HEK293 (cell line): ENCODE results near the gene ZNF599.

Experiments
- CTCF ChIP-seq: fragments of 450-650 bp; formaldehyde crosslinking; IDR thresholded peaks from 2 replicates; pipeline ENCODE4 v1.5.1; 2016; ENCODE audit warnings: missing biosample characterization, missing genetic modification characterization
- GLI2 ChIP-seq: fragments of 450-650 bp; formaldehyde crosslinking; IDR thresholded peaks from 2 replicates; pipeline ENCODE4; 2017; ENCODE audit warnings: missing biosample characterization, missing genetic modification characterization, low read depth, borderline replicate concordance
- KLF16 ChIP-seq: fragments of 450-650 bp; formaldehyde crosslinking; IDR thresholded peaks from 2 replicates; pipeline ENCODE4 v1.5.1; 2017; ENCODE audit warnings: missing biosample characterization, missing genetic modification characterization
- PBX3 ChIP-seq: sonication (generic); formaldehyde crosslinking; IDR thresholded peaks from 2 replicates; pipeline ENCODE4 v1.8.1; 2022; ENCODE audit warnings: mild to moderate bottlenecking, moderate library complexity, missing genetic modification reagents
- SALL2 ChIP-seq: fragments of 450-650 bp; formaldehyde crosslinking; IDR thresholded peaks from 2 replicates; pipeline ENCODE4 v1.5.0; 2017; ENCODE audit warnings: missing biosample characterization, mild to moderate bottlenecking, missing genetic modification characterization, borderline replicate concordance
- SP2 ChIP-seq: fragments of 450-650 bp; formaldehyde crosslinking; IDR thresholded peaks from 2 replicates; pipeline ENCODE4 v1.5.1; 2016; ENCODE audit warnings: missing biosample characterization, missing genetic modification characterization
- ZIC2 ChIP-seq: fragments of 450-650 bp; formaldehyde crosslinking; IDR thresholded peaks from 2 replicates; pipeline ENCODE4 v1.5.1; 2016; ENCODE audit warnings: missing biosample characterization, missing genetic modification characterization
- ZNF148 ChIP-seq: fragments of 450-650 bp; formaldehyde crosslinking; IDR thresholded peaks from 2 replicates; pipeline ENCODE4 v1.5.0; 2017; ENCODE audit warnings: missing biosample characterization, missing genetic modification characterization, borderline replicate concordance
- ZNF175 ChIP-seq: fragments of 450-650 bp; formaldehyde crosslinking; IDR thresholded peaks from 2 replicates; pipeline ENCODE4 v1.5.1; 2016; ENCODE audit warnings: missing biosample characterization, missing genetic modification characterization
- ZNF19 ChIP-seq: fragments of 450-650 bp; formaldehyde crosslinking; IDR thresholded peaks from 2 replicates; pipeline ENCODE4; 2016; ENCODE audit warnings: missing biosample characterization, missing genetic modification characterization, low read depth
- ZNF26 ChIP-seq: fragments of 450-650 bp; formaldehyde crosslinking; IDR thresholded peaks from 2 replicates; pipeline ENCODE4 v1.5.1; 2016; ENCODE audit warnings: missing biosample characterization, missing genetic modification characterization
- ZNF280C ChIP-seq: fragments of 450-650 bp; formaldehyde crosslinking; IDR thresholded peaks from 2 replicates; pipeline ENCODE4 v1.5.1; 2016; ENCODE audit warnings: missing biosample characterization, missing genetic modification characterization
- ZNF292 ChIP-seq: fragments of 450-650 bp; formaldehyde crosslinking; IDR thresholded peaks from 2 replicates; pipeline ENCODE4 v1.5.1; 2016; ENCODE audit warnings: low read depth, missing biosample characterization, missing genetic modification characterization, borderline replicate concordance
- ZNF311 ChIP-seq: fragments of 450-650 bp; formaldehyde crosslinking; IDR thresholded peaks from 2 replicates; pipeline ENCODE4 v1.5.1; 2017; ENCODE audit warnings: missing biosample characterization, missing genetic modification characterization, borderline replicate concordance
- ZNF354C ChIP-seq: fragments of 450-650 bp; formaldehyde crosslinking; IDR thresholded peaks from 2 replicates; pipeline ENCODE4 v1.5.1; 2016; ENCODE audit warnings: missing biosample characterization, missing genetic modification characterization, low read depth, borderline replicate concordance
- ZNF366 ChIP-seq: fragments of 450-650 bp; formaldehyde crosslinking; conservative IDR thresholded peaks from 2 replicates; pipeline ENCODE4 v1.5.1; 2016; ENCODE audit warnings: missing biosample characterization, missing genetic modification characterization
- ZNF433 ChIP-seq: fragments of 450-650 bp; formaldehyde crosslinking; IDR thresholded peaks from 2 replicates; pipeline ENCODE4 v1.5.1; 2016; ENCODE audit warnings: missing biosample characterization, missing genetic modification characterization, low read depth
- ZNF510 ChIP-seq: fragments of 450-650 bp; formaldehyde crosslinking; IDR thresholded peaks from 2 replicates; pipeline ENCODE4 v1.5.1; 2018; ENCODE audit warnings: mild to moderate bottlenecking, missing genetic modification characterization, missing biosample characterization; ENCODE audit not compliant: insufficient replicate concordance
- ZNF514 ChIP-seq: fragments of 450-650 bp; formaldehyde crosslinking; IDR thresholded peaks from 2 replicates; pipeline ENCODE4 v1.5.1; 2016; ENCODE audit warnings: missing biosample characterization, missing genetic modification characterization
- ZNF549 ChIP-seq: fragments of 450-650 bp; IDR thresholded peaks from 2 replicates; pipeline ENCODE4 v1.5.1; 2018; ENCODE audit warnings: missing biosample characterization, missing genetic modification characterization, mild to moderate bottlenecking, inconsistent platforms, moderate library complexity
- ZNF600 ChIP-seq: fragments of 450-650 bp; formaldehyde crosslinking; IDR thresholded peaks from 2 replicates; pipeline ENCODE4 v1.5.1; 2016; ENCODE audit warnings: missing biosample characterization, missing genetic modification characterization
- ZNF624 ChIP-seq: fragments of 450-650 bp; formaldehyde crosslinking; IDR thresholded peaks from 2 replicates; pipeline ENCODE4 v1.5.1; 2017; ENCODE audit warnings: missing biosample characterization, missing genetic modification characterization
- ZNF747 ChIP-seq: fragments of 450-650 bp; formaldehyde crosslinking; IDR thresholded peaks from 2 replicates; pipeline ENCODE4 v1.5.1; 2016; ENCODE audit warnings: missing biosample characterization, missing genetic modification characterization
- ZNF76 ChIP-seq: fragments of 450-650 bp; formaldehyde crosslinking; IDR thresholded peaks from 2 replicates; pipeline ENCODE4; 2016; ENCODE audit warnings: low read depth, missing biosample characterization, missing genetic modification characterization, borderline replicate concordance
- ZSCAN23 ChIP-seq: fragments of 450-650 bp; formaldehyde crosslinking; IDR thresholded peaks from 2 replicates; pipeline ENCODE4 v1.5.1; 2016; ENCODE audit warnings: missing biosample characterization, missing genetic modification characterization
- ZXDB ChIP-seq: fragments of 450-650 bp; formaldehyde crosslinking; IDR thresholded peaks from 2 replicates; pipeline ENCODE4 v1.5.1; 2016; ENCODE audit warnings: missing biosample characterization, missing genetic modification characterization
- TF ChIP-seq, protein P1 (sequence below): fragments of 450-650 bp; formaldehyde crosslinking; IDR thresholded peaks from 2 replicates; pipeline ENCODE4 v1.5.1; 2016; ENCODE audit warnings: missing biosample characterization, missing genetic modification characterization

Gene ZNF599

DNA sequence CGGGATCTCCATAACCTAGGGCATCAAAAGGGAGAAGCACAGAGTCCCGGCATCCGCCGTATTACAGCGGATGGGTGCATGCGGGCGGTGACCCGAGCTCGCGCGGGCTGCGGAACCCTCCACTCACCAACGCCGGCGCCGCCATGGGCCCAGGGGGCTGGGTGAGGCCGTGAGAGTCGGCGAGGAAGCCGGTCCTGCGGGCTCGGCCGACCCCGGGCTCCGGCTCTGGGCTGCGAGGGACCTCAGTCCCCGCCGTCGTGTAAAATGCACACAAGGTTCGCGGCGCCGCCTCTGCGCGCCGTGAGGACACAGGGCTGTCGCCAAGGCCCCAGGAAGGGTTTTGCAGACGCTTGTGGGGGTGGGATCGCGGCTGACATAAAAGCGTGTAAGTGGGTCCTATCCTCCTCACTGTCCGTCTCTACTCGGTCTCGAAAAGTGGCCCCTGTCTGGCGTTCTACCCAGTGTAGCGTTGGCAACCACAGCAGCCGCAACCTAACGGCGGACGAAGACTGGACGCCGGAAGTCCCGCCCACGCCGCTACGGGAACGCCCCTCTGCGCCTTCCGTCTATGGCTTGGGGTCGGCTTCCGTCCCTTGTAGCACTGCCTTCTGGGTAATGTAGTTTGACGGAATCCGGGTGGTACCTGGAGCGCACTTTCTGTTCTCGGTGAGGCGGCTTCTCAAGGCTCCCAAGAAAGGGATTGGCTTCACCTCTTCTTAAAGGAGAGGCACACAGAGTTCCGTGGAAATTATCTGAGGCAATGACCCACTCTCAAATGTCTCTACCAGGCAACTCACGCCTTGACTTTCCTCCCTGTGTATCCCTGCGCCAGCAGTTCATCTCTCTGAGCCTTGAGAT, at the start of gene ZNF599 (continued):
- TF ChIP-seq ZNF26 (tag by site-specific recombination) = no peak
- TF ChIP-seq, protein P1, sequence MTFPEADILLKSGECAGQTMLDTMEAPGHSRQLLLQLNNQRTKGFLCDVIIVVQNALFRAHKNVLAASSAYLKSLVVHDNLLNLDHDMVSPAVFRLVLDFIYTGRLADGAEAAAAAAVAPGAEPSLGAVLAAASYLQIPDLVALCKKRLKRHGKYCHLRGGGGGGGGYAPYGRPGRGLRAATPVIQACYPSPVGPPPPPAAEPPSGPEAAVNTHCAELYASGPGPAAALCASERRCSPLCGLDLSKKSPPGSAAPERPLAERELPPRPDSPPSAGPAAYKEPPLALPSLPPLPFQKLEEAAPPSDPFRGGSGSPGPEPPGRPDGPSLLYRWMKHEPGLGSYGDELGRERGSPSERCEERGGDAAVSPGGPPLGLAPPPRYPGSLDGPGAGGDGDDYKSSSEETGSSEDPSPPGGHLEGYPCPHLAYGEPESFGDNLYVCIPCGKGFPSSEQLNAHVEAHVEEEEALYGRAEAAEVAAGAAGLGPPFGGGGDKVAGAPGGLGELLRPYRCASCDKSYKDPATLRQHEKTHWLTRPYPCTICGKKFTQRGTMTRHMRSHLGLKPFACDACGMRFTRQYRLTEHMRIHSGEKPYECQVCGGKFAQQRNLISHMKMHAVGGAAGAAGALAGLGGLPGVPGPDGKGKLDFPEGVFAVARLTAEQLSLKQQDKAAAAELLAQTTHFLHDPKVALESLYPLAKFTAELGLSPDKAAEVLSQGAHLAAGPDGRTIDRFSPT (tag by site-specific recombination) = no peak
- TF ChIP-seq ZSCAN23 = 0 out of 2 replicates have a peak, but pooled peaks have one; percentile 26
- peak; percentile 48; the same call in 1 of the 2 replicates for TF ChIP-seq ZNF600 (tag by site-specific recombination)
- TF ChIP-seq CTCF = no peak
- no peak for TF ChIP-seq GLI2 (tag by site-specific recombination)
- no peak for TF ChIP-seq ZNF292 (tag by site-specific recombination)
- TF ChIP-seq ZNF354C (tag by site-specific recombination) = no peak
- no peak for TF ChIP-seq ZNF510 (tag by site-specific recombination)
- TF ChIP-seq ZNF311 (tag by site-specific recombination) = no peak
- no peak for TF ChIP-seq ZNF366 (tag by site-specific recombination)
- TF ChIP-seq ZNF624 (tag by site-specific recombination) = no peak
- TF ChIP-seq KLF16 (tag by site-specific recombination) = peak; percentile 98
- TF ChIP-seq ZNF433 (tag by site-specific recombination) = no peak
- TF ChIP-seq ZNF19 = no peak
- TF ChIP-seq ZNF148 = no peak
- no peak for TF ChIP-seq ZNF747
- no peak for TF ChIP-seq SALL2
- peak; percentile 99 for TF ChIP-seq SP2 (tag by site-specific recombination)
- no peak for TF ChIP-seq ZNF175
- TF ChIP-seq ZXDB (tag by site-specific recombination) = peak; percentile 98
- TF ChIP-seq PBX3 (CRISPR knock-in tag) = 0 out of 2 replicates have a peak, but pooled peaks have one; percentile 32
- no peak for TF ChIP-seq ZNF549 (tag by site-specific recombination)
- TF ChIP-seq ZNF76 = peak; percentile 93
- no peak for TF ChIP-seq ZNF514 (tag by site-specific recombination)
- TF ChIP-seq ZIC2 (tag by site-specific recombination) = no peak
- TF ChIP-seq ZNF280C (tag by site-specific recombination) = no peak
